Spinal cord (tissue), 10 donors: ENCODE measurements around the gene PPP2R2B. TPM values are rescaled to one million over a fixed set of nuclear protein-coding genes. Genes with fewer than 3 reads are reported as not detected.

ENCODE experiments used
- DNase-seq, 6 donors: peaks; one replicate each; pipeline versions ENCODE4 v3.0.0 to v3.0.0-alpha.2; 2013 to 2015; ENCODE audit warnings: low spot score in 6 of 6, low read depth in 4 of 6
- H3K27ac ChIP-seq: one replicate; pipeline ENCODE4 v1.5.1; 2013; ENCODE audit warnings: low read depth, low read length, control low read depth
- H3K27me3 ChIP-seq: one replicate; pipeline ENCODE4 v1.6.1; 2013; ENCODE audit warnings: low read length; ENCODE audit not compliant: control insufficient read depth, insufficient read depth
- H3K36me3 ChIP-seq: one replicate; pipeline ENCODE4 v1.6.1; 2013; ENCODE audit warnings: low read length; ENCODE audit not compliant: control insufficient read depth, insufficient read depth
- H3K4me1 ChIP-seq: one replicate; pipeline ENCODE4 v1.6.1; 2013; ENCODE audit warnings: low read length; ENCODE audit not compliant: control insufficient read depth, insufficient read depth
- H3K4me3 ChIP-seq: one replicate; pipeline ENCODE4 v1.5.1; 2013; ENCODE audit warnings: low read depth, low read length, control low read depth
- H3K9me3 ChIP-seq: one replicate; pipeline ENCODE4 v1.6.1; 2013; ENCODE audit warnings: low read length; ENCODE audit not compliant: control insufficient read depth, insufficient read depth
- WGBS: methylation state at CpG from one replicate; pipeline ENCODE4 v1.1.5; 2013; ENCODE audit warnings: missing lambda C conversion rate; ENCODE audit not compliant: insufficient coverage; 5-methylcytosine and 5-hydroxymethylcytosine counted together
- polyA plus RNA-seq, 2 donors: library from polyadenylated mRNA; unstranded; fragments of 120-200 nt; gene quantifications; one replicate each; pipeline ENCODE4 v1.2.1, GENCODE V29; 2013; ENCODE audit not compliant: insufficient read length in 2 of 2
- total RNA-seq, 2 donors: library from RNA; depleted of rRNA in 1 of 2; stranded (reverse); fragments of 120-200 nt in 1 of 2; fragments of >200 nt in 1 of 2; gene quantifications; one replicate each; pipeline versions ENCODE4 v1.2.3 to v1.2.4, GENCODE V29; 2013 to 2014
- donor health status: healthy.

PPP2R2B gene
- total and polyA plus RNA-seq, 4 donors, result 62.0 to 211 (median 150) TPM

DNA sequence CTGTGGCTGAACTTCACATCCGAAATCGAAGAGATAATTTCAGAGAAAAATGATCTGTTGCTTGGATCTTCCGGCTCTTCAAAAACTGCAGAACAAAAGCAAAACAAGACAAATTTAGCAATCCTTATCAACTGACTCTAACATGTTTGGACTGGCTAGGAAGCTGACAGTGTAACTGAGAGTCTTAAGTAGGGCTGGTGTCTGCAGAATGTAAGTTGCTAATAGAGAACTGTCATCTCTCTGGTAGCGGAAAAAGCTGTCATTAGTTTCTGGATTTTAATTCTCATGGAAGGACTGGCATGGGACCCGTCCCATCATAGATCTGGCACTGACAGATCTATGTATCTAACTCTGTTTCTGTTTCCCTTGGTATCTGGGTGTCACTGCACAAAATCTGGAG lies 278.2 kb downstream of the PPP2R2B start:
- no peaks in the 10 kb centered on the region for H3K9me3 ChIP-seq
- no peak for DNase-seq
- H3K4me1 ChIP-seq, result no peaks in the 10 kb centered on the region
- WGBS, result 100% methylated on average over 2 of the region's 5 CpGs
- H3K27ac ChIP-seq, result no peak overlapping the region
- no peaks in the 10 kb centered on the region for H3K27me3 ChIP-seq
- H3K36me3 ChIP-seq, result peaks cover 17% of the 10 kb centered on the region
- no peak overlapping the region for H3K4me3 ChIP-seq

DNA sequence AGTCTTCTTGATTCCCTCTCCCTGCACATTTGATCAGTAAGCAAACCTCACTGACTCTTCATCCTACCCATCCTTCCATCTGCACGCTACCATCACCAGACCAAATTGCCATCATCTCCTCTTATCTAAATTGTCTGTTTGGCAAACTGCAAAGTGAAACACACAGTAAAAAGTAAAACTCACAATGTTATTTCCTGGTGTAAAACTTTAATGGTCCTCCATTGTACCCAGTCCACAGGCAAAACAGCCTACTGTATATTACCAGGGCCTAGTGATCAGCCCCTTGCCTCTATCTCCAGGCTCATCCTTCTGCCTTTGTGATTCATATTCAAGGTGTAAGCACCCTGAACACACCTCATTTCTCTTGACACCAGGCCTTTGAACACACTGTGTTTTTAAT lies 279.3 kb downstream of the PPP2R2B start:
- H3K27ac ChIP-seq, result no peak overlapping the region
- WGBS, result 91% methylated on average over 1 of the region's 1 CpG
- H3K27me3 ChIP-seq, result no peaks in the 10 kb centered on the region
- DNase-seq, result no peak
- H3K9me3 ChIP-seq, result no peaks in the 10 kb centered on the region
- H3K4me3 ChIP-seq, result no peak overlapping the region
- peaks cover 20% of the 10 kb centered on the region for H3K36me3 ChIP-seq
- no peaks in the 10 kb centered on the region for H3K4me1 ChIP-seq

DNA sequence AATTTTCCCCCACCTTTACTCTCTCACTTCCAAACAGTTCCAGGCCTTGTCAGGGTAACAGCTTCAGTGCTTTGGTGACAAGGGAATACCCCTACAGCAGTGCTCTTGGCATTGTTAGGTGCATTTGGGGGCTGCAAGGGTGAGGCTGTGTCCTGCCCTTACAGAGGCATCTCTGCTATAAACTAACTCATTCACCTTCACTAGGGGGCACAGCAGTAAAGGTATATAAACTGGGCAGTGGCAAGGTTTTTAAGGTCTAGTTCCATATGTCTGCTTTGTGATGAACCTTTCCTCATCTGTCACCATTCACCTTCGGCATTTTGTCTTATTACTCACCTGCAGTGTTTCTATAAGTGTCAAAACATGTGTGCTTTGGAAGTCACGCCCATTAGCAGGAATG lies 283.5 kb downstream of the PPP2R2B start:
- Histone ChIP-seq H3K27me3 (no peaks in the 10 kb centered on the region), H3K4me3 (no peak overlapping the region), H3K9me3 (no peaks in the 10 kb centered on the region), H3K4me1 (peaks cover 10% of the 10 kb centered on the region), H3K27ac (no peak overlapping the region), H3K36me3 (peaks cover 23% of the 10 kb centered on the region)
- WGBS, result no CpG with 5 or more reads among the region's 2 CpGs
- no peak for DNase-seq

DNA sequence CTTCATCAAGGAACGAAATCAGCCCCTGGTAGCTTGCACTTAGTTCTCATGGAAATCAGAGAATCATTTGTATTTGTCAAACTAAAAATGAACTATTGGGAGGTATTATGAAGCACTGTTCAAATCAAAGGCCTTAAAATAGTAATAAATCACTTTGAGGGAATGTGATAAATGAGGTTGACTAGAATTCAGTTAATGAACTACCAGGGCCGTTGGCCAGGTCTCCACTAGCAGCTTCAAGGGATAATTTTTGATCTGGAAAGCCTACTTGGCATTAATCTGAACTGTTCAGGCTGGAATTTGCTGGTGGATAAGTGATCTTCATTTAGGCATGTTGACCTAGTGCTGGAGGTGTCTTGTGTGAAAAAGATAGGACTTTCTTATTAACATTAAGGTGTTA lies 286.2 kb downstream of the PPP2R2B start:
- no peaks in the 10 kb centered on the region for H3K27me3 ChIP-seq
- no peak overlapping the region for H3K27ac ChIP-seq
- DNase-seq, result no peak
- no peak overlapping the region for H3K4me3 ChIP-seq
- peaks cover 9% of the 10 kb centered on the region for H3K36me3 ChIP-seq
- H3K4me1 ChIP-seq, result peaks cover 10% of the 10 kb centered on the region
- WGBS, result 40% methylated on average over 1 of the region's 2 CpGs
- H3K9me3 ChIP-seq, result no peaks in the 10 kb centered on the region

DNA sequence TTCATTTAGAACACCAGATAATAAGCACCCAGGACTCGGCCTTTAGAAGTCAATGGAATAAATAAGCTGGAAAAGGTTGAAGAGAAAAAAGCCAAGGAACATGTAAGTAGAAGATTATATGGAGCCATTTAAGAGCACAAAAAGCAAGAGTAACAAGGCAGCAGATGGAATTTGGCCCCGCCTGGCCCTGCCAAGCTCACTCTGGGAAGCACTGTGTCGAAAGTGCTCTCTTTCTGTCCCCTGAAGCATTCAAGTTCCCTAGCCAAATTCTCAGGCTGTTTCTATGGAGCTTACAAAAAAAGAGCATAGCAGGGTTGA lies 289.6 kb downstream of the PPP2R2B start:
- peaks cover 10% of the 10 kb centered on the region for H3K4me1 ChIP-seq
- 21% methylated on average over 3 of the region's 3 CpGs for WGBS
- H3K27ac ChIP-seq, result no peak overlapping the region
- no peaks in the 10 kb centered on the region for H3K27me3 ChIP-seq
- DNase-seq, result peak in 5 of 6 donors; percentile 55 to 91 (median 76)
- no peak overlapping the region for H3K4me3 ChIP-seq
- H3K9me3 ChIP-seq, result no peaks in the 10 kb centered on the region
- peaks cover 5% of the 10 kb centered on the region for H3K36me3 ChIP-seq

DNA sequence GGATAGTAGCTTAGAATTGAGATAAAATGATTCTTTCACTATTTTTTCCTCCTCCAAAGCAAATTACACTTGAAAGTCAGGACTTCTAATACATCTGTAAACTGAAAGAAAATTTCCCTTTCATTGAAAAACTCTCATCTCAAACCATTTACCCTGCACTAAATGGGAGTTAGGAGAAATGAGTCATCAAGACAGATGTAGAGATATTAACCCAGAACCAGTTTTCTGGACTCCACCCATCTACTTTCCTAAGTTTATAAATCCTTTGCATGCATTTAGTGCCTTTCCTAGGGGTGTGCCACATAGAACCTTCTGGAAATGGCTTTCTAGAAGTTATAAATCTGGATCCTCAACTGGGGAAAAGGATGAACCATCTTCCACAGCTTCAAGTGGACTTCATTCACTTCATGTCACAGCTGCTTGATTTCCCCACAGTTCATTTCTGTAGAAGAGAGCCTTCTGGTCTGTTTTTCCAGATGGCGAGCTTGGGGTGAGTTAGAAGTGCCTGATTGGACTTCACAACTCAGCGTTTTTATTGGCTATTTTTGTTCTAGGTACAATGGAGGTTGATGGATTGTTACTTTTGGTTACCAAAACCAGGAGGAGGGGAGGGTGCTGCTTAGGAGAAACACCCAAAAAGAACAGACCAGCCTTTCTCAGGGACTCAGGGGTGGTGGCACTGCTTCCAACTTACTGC lies 290.1 kb downstream of the PPP2R2B start:
- Histone ChIP-seq H3K4me1 (peaks cover 10% of the 10 kb centered on the region), H3K36me3 (peaks cover 3% of the 10 kb centered on the region), H3K9me3 (no peaks in the 10 kb centered on the region), H3K27ac (peak overlapping the region; percentile 31), H3K27me3 (no peaks in the 10 kb centered on the region), H3K4me3 (no peak overlapping the region)
- 58% methylated on average over 2 of the region's 2 CpGs for WGBS
- peak in 3 of 6 donors; percentile 48 to 67 (median 49) for DNase-seq

DNA sequence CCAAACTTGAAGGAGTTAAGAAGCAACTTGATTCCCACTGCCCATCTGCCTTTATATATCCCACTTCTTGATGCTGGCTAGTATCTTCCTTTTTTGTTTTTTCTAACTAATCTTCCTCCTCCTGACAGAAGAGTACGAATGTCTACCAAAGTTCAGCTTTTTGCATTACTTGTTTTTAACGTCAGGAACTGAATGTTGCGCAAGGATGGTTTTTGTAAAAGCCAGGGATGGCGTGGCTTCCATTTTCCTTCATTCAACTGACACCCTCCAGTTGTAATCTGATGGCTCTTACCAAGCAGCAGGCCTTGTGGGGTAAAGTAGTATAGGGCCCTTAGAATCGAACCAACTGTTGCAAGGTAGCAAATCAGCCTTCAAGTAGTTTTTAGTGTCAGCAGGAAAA lies 291.8 kb downstream of the PPP2R2B start:
- Histone ChIP-seq H3K36me3 (peaks cover 2% of the 10 kb centered on the region), H3K27ac (no peak overlapping the region), H3K9me3 (no peaks in the 10 kb centered on the region), H3K4me3 (no peak overlapping the region), H3K4me1 (peaks cover 10% of the 10 kb centered on the region), H3K27me3 (no peaks in the 10 kb centered on the region)
- 100% methylated on average over 1 of the region's 5 CpGs for WGBS
- no peak for DNase-seq

DNA sequence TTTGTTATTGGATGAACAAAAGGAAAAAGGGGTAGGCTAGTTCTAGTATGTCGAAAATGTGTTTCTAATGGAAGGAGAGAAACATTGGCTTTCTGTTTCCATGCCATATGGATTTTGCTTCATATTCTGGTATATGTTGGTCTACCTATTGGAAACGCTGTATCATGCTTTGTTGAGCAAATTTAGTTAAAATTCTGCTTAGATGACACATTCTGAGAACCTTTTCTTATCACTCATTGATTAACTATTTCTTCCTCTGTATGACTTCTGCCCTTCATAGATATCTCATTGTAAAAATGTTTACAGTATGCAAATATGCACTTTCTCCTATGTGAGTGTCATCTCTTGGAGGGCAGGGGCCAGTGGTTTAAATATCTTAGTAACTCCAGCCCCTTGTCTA lies 293.8 kb downstream of the PPP2R2B start:
- no peak overlapping the region for H3K4me3 ChIP-seq
- no peaks in the 10 kb centered on the region for H3K27me3 ChIP-seq
- H3K36me3 ChIP-seq, result no peaks in the 10 kb centered on the region
- WGBS, result 100% methylated on average over 1 of the region's 2 CpGs
- no peaks in the 10 kb centered on the region for H3K9me3 ChIP-seq
- no peak for DNase-seq
- no peaks in the 10 kb centered on the region for H3K4me1 ChIP-seq
- H3K27ac ChIP-seq, result no peak overlapping the region

DNA sequence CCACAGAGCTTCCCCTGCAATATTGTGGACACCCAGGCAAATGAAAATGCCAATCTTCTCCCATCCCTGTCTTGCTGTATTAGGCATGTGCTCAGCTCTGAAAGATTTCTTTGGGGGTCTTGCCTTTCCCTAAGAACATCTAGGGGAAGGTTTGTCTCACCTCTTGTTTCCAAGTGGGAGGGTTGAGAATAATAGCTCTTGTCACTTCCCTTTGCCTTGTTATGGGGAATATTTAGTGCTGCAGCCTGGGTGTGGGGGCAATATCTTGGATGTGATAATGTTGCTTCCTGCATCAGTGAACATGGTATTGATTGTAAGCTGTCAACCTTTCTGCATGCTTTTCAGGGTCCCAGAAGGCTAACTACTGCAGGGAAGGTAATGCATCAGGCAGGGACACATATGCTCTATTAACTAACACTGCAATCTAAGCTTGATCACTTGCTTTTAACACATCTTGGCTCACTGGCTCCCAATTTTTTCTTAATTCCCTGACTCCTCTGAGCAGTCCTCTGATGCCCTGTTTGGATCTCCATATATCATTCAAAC lies 296.4 kb downstream of the PPP2R2B start:
- no peak overlapping the region for H3K4me3 ChIP-seq
- no peaks in the 10 kb centered on the region for H3K9me3 ChIP-seq
- H3K27ac ChIP-seq, result no peak overlapping the region
- no peaks in the 10 kb centered on the region for H3K27me3 ChIP-seq
- no peaks in the 10 kb centered on the region for H3K36me3 ChIP-seq
- no peaks in the 10 kb centered on the region for H3K4me1 ChIP-seq
- peak in 1 of 6 donors; percentile 45 for DNase-seq

DNA sequence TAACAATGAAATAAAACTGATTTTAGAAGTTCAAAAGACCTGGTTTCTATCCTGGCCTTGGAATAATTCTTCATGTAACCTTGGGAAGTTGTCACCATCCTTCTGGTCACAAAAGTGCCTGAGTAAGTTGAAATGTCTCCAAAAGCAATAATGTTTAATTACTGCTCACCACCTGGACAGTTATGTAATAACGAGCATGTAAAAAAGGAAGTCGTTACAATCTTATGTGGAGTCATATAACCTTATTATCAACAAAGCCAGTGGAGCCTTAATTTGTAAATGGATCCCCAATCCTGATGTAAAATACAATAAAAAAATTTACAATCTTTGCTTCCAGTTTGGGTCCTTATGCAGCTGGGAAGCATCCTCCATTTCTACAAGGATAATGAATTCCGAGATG lies 298.3 kb downstream of the PPP2R2B start:
- no peak overlapping the region for H3K4me3 ChIP-seq
- no peaks in the 10 kb centered on the region for H3K27me3 ChIP-seq
- H3K4me1 ChIP-seq, result no peaks in the 10 kb centered on the region
- no peaks in the 10 kb centered on the region for H3K36me3 ChIP-seq
- 80% methylated on average over 1 of the region's 3 CpGs for WGBS
- peaks cover 5% of the 10 kb centered on the region for H3K9me3 ChIP-seq
- peak in 1 of 6 donors; percentile 8 for DNase-seq
- no peak overlapping the region for H3K27ac ChIP-seq
